Spinal cord (tissue), 10 donors: Measurements from ENCODE around the gene LGALS1. TPM values are rescaled to one million over a fixed set of nuclear protein-coding genes. Genes with fewer than 3 reads are reported as not detected.

Source experiments
- DNase-seq, 6 donors: peaks; one replicate each; pipeline versions ENCODE4 v3.0.0 to v3.0.0-alpha.2; 2013 to 2015; ENCODE audit warnings: low spot score in 6 of 6, low read depth in 4 of 6
- H3K27ac ChIP-seq: one replicate; pipeline ENCODE4 v1.5.1; 2013; ENCODE audit warnings: low read depth, low read length, control low read depth
- H3K27me3 ChIP-seq: one replicate; pipeline ENCODE4 v1.6.1; 2013; ENCODE audit warnings: low read length; ENCODE audit not compliant: control insufficient read depth, insufficient read depth
- H3K36me3 ChIP-seq: one replicate; pipeline ENCODE4 v1.6.1; 2013; ENCODE audit warnings: low read length; ENCODE audit not compliant: control insufficient read depth, insufficient read depth
- H3K4me1 ChIP-seq: one replicate; pipeline ENCODE4 v1.6.1; 2013; ENCODE audit warnings: low read length; ENCODE audit not compliant: control insufficient read depth, insufficient read depth
- H3K4me3 ChIP-seq: one replicate; pipeline ENCODE4 v1.5.1; 2013; ENCODE audit warnings: low read depth, low read length, control low read depth
- H3K9me3 ChIP-seq: one replicate; pipeline ENCODE4 v1.6.1; 2013; ENCODE audit warnings: low read length; ENCODE audit not compliant: control insufficient read depth, insufficient read depth
- WGBS: methylation state at CpG from one replicate; pipeline ENCODE4 v1.1.5; 2013; ENCODE audit warnings: missing lambda C conversion rate; ENCODE audit not compliant: insufficient coverage; 5-methylcytosine and 5-hydroxymethylcytosine counted together
- polyA plus RNA-seq, 2 donors: library from polyadenylated mRNA; unstranded; fragments of 120-200 nt; gene quantifications; one replicate each; pipeline ENCODE4 v1.2.1, GENCODE V29; 2013; ENCODE audit not compliant: insufficient read length in 2 of 2
- total RNA-seq, 2 donors: library from RNA; depleted of rRNA in 1 of 2; stranded (reverse); fragments of 120-200 nt in 1 of 2; fragments of >200 nt in 1 of 2; gene quantifications; one replicate each; pipeline versions ENCODE4 v1.2.3 to v1.2.4, GENCODE V29; 2013 to 2014
- donor health status: healthy.

The LGALS1 gene
- total and polyA plus RNA-seq, 4 donors = 373 to 1,031 (median 582) TPM

GRCh38 chr22:37659897-37660708 lies 15.3 kb upstream of the LGALS1 start:
- H3K27ac ChIP-seq = peak overlapping the region; percentile 7
- H3K27me3 ChIP-seq = no peaks in the 10 kb centered on the region
- peak overlapping the region; percentile 71 for H3K4me3 ChIP-seq
- 68% methylated on average over 12 of the region's 14 CpGs for WGBS
- H3K9me3 ChIP-seq = no peaks in the 10 kb centered on the region
- peaks cover 52% of the 10 kb centered on the region for H3K4me1 ChIP-seq
- DNase-seq = no peak
- peaks cover 5% of the 10 kb centered on the region for H3K36me3 ChIP-seq

- Histone ChIP-seq H3K27me3 (no peaks in the 10 kb centered on the region), H3K4me3 (peak overlapping the region; percentile 22)
These were observed 14.8 kb upstream of the LGALS1 start for GRCh38 chr22:37660709-37661045.

GRCh38 chr22:37661160-37661924 lies 14.1 kb upstream of the LGALS1 start:
- Histone ChIP-seq H3K36me3 (peaks cover 18% of the 10 kb centered on the region), H3K4me1 (peaks cover 65% of the 10 kb centered on the region), H3K4me3 (peak overlapping the region; percentile 22), H3K27ac (peak overlapping the region; percentile 92), H3K9me3 (no peaks in the 10 kb centered on the region), H3K27me3 (no peaks in the 10 kb centered on the region)
- peak in 4 of 6 donors; percentile 37 to 88 (median 70) for DNase-seq
- WGBS = 24% methylated on average over 6 of the region's 12 CpGs

More at GRCh38 chr22:37660709-37661045, 14.8 kb upstream of the LGALS1 start:
- Histone ChIP-seq H3K4me1 (peaks cover 58% of the 10 kb centered on the region), H3K27ac (peak overlapping the region; percentile 92), H3K36me3 (peaks cover 11% of the 10 kb centered on the region), H3K9me3 (no peaks in the 10 kb centered on the region)
- DNase-seq = no peak
- whole genome bisulfite sequencing = 100% methylated on average over 1 of the region's 2 CpGs

GRCh38 chr22:37662039-37662438 lies 13.4 kb upstream of the LGALS1 start:
- 81% methylated on average over 3 of the region's 5 CpGs for WGBS
- Histone ChIP-seq H3K36me3 (peaks cover 25% of the 10 kb centered on the region), H3K4me3 (no peak overlapping the region), H3K4me1 (peaks cover 67% of the 10 kb centered on the region), H3K27ac (peak overlapping the region; percentile 67), H3K27me3 (no peaks in the 10 kb centered on the region), H3K9me3 (no peaks in the 10 kb centered on the region)
- no peak for DNase-seq

GRCh38 chr22:37663521-37664140 lies 11.8 kb upstream of the LGALS1 start:
- Histone ChIP-seq H3K36me3 (peaks cover 34% of the 10 kb centered on the region), H3K27ac (peak overlapping the region; percentile 81), H3K4me3 (no peak overlapping the region), H3K9me3 (no peaks in the 10 kb centered on the region), H3K4me1 (peaks cover 58% of the 10 kb centered on the region), H3K27me3 (no peaks in the 10 kb centered on the region)
- no peak for DNase-seq
- WGBS = 83% methylated on average over 11 of the region's 16 CpGs

- peaks cover 54% of the 10 kb centered on the region for H3K4me1 ChIP-seq
- H3K27me3 ChIP-seq = no peaks in the 10 kb centered on the region
- H3K4me3 ChIP-seq = no peak overlapping the region
- no peaks in the 10 kb centered on the region for H3K9me3 ChIP-seq
- H3K27ac ChIP-seq = peak overlapping the region; percentile 81
- peaks cover 34% of the 10 kb centered on the region for H3K36me3 ChIP-seq
- WGBS = 48% methylated on average over 14 of the region's 16 CpGs
- peak in 3 of 6 donors; percentile 40 to 82 (median 73) for DNase-seq
These were observed 11.0 kb upstream of the LGALS1 start for GRCh38 chr22:37664249-37665101.

GRCh38 chr22:37665487-37665886 lies 9.9 kb upstream of the LGALS1 start:
- no peak for DNase-seq
- WGBS = 93% methylated on average over 24 of the region's 24 CpGs
- Histone ChIP-seq H3K4me1 (peaks cover 44% of the 10 kb centered on the region), H3K27me3 (no peaks in the 10 kb centered on the region), H3K36me3 (peaks cover 34% of the 10 kb centered on the region), H3K4me3 (no peak overlapping the region), H3K27ac (peak overlapping the region; percentile 81), H3K9me3 (no peaks in the 10 kb centered on the region)

GRCh38 chr22:37669586-37669985 lies 5.8 kb upstream of the LGALS1 start:
- Histone ChIP-seq H3K4me1 (peaks cover 26% of the 10 kb centered on the region), H3K27me3 (no peaks in the 10 kb centered on the region), H3K36me3 (peaks cover 44% of the 10 kb centered on the region), H3K27ac (no peak overlapping the region), H3K9me3 (no peaks in the 10 kb centered on the region), H3K4me3 (no peak overlapping the region)
- no peak for DNase-seq
- 96% methylated on average over 3 of the region's 6 CpGs for WGBS
